GM21447 (cell line): ENCODE measurements around the gene LRWD1.
"Not testable (repeated sequence)": the region's sequence is repeated elsewhere in the genome, so short reads cannot be mapped to it uniquely, and the experiment has no call there.

Source experiments
- ATAC-seq: cut with Tn5 transposase; IDR thresholded peaks from one replicate; pipeline ENCODE4 v1.9.1; 2021; ENCODE audit not compliant: unreplicated experiment

The LRWD1 gene

DNA sequence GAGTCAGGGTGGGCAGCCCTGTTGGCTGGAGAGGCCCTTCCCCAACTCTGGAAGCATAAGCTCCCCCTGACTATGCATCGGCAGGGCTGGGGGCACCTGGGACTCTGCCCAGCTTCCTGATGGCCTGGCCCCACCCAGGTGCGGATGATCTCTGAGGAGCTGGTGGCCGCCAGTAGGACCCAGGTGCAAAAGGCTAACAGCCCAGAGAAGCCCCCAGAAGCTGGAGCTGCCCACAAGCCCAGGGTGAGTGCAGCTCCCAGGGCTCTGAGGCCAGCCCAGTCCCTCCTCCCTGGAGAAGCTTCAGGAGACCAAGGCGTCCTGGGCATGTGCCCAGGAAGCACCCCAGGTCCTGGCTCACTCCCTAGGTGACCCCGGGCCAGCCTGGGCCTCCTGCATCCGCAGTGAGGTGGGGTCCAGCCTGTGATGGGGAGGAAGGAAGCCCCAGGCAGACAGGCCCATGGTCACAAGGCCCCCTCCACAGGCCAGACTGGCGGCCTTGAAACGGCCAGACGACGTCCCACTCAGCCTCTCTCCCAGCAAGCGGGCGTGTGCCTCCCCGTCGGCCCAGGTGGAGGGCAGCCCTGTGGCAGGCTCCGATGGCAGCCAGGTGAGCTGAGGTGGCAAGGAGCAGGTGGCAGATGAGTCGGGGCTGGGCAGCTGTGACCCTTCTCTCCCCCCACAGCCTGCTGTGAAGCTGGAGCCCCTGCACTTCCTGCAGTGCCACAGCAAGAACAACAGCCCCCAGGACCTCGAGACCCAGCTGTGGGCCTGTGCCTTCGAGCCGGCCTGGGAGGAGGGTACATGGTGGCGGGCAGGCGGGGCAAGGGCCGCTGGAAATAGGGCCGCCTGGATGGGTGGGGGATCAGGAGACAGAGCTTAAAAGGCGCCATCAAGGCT lies 3.0 kb downstream of the LRWD1 start:
- ATAC-seq, result no peak

DNA sequence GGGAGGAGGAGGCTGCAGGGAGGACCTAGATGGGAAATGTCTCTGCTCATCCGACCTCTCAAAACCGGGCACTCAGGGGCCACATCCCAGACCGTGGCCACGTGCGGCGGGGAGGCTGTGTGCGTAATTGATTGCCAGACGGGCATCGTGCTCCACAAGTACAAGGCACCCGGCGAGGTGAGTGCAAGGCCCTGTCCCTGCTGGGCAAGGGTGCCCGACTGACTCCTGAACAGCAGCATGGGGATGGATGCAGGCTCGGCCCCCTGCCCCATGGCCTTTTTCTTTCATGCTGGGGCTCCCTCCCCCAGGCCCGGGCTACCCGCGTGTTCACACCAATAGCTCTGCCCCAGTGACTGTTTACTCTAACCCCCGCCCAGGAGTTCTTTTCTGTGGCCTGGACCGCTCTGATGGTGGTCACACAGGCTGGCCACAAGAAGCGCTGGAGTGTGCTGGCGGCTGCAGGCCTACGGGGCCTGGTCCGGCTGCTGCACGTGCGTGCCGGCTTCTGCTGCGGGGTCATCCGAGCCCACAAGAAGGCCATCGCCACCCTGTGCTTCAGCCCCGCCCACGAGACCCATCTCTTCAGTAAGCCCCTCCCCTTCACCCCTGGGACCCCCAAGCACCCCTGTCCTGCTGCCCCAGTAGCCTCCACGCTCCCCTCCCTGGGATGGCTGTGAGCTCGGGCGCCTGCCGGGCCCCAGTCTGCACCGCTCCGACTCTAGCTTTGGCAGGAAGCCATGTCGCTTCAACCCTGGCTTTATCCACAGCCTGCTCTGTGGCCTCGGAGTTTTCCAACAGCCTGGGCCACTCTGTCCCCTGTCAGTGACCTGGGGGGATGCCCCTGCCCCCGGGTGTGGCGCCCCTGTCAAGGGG lies 3.9 kb downstream of the LRWD1 start:
- ATAC-seq, result no peak

DNA sequence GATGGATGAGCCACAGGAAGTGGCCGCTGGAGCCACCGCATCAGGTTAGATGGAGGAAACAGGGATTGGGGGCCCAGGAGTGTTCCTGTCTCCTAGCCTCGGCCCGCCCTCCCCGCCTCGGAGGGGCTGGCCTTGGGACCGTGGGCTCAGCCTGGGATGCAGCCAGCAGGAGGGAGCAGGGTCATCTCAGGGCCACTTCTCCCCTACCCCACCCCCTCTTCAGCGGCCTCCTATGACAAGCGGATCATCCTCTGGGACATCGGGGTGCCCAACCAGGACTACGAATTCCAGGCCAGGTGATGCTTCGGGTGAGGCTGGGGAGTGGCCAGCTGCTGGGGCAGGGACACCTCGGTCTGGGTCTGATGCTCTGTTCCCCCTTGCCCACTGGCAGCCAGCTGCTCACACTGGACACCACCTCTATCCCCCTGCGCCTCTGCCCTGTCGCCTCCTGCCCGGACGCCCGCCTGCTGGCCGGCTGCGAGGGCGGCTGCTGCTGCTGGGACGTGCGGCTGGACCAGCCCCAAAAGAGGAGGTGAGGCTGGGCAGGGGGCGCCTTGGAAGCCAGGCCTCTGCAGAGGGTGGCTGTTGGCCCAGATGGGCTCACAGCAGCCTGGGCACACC lies 4.7 kb downstream of the LRWD1 start:
- ATAC-seq, result no peak

DNA sequence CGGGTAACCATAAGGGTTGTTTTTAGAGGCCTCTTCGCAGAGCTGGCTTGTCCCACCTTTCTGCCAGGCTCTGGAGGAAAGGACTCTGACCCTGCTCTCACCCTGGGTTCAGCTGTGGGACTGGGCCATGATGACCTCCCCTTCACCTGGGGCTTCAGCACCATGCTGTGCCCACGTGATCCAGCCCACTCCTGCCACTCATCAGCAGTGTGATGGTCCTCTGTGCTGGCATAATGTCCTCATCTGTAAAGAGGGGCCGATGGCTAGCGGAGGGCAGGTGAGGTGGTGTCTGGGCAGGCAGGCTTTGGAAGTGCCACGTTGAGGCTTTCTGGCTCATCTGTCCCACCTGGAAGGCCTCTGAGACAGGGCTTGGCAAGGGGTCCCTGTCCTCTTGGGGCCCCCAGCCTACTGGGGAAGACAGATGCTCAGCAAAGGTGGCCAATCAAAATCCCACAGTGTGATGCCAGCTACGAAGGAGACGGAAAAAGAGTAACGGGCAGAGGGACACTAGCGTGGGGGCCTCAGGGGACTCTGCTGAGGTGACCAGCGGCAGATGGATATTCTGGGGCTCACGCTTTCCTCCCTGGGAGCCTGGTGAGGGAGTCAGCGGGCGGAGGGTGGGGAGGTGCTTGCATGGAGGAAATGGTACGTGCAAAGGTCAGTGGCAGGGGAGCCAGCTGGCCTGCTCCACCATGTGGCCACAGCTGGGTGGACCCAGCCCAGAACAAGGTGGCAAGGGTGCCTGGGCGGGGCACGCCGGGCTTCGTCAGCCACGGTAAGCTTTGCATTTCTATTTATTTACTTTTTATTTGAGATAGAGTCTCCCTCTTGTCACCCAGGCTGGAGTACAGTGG lies 5.4 kb downstream of the LRWD1 start:
- ATAC-seq, result no peak

DNA sequence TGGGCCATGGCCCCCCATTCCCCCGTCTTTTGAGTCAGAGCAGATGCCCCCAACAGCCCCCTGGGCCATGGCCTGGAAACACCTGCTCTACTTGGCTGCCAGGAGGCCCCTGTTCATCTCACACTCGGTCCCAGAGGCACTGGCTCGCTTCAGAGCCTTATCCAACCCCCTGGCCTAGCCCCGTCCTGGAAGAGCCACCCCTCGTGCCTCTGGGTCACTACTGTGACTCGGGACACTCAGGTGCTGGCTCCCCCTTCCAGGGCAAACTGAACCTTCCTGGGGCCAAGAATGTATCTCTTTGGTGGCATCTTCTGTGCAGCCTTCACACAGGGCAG lies 7.0 kb downstream of the LRWD1 start:
- ATAC-seq, result no peak

DNA sequence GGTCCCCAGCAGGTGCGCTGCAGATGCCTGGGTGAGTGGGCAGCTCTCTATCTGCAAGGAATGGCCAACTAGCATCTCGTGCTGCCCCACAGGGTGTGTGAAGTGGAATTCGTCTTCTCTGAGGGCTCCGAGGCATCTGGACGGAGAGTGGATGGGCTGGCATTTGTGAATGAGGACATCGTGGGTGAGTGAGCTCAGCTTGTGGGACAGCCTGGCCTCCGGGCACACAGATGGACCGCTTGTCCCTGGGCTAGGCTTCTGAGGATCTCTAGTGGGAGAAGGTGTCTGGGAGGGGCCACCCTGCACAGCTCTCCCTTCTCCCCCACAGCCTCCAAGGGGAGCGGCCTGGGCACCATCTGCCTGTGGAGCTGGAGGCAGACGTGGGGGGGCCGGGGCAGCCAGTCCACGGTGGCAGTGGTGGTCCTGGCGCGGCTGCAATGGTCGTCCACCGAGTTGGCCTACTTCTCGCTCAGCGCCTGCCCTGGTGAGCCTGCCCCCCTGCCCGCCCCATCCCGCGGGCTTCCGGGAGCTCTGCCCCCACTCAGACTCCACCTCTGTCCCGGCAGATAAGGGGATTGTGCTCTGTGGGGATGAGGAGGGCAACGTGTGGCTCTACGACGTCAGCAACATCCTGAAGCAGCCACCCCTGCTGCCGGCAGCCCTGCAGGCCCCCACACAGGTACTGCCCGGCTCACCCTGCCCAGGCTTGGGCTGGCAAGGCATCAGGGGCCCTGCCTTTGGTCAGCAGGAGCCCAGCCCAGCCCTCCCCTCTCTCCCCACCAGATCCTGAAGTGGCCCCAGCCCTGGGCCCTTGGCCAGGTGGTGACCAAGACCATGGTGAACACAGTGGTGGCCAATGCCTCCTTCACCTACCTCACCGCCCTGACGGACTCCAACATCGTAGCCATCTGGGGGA lies 7.6 kb downstream of the LRWD1 start:
- ATAC-seq, result no peak

DNA sequence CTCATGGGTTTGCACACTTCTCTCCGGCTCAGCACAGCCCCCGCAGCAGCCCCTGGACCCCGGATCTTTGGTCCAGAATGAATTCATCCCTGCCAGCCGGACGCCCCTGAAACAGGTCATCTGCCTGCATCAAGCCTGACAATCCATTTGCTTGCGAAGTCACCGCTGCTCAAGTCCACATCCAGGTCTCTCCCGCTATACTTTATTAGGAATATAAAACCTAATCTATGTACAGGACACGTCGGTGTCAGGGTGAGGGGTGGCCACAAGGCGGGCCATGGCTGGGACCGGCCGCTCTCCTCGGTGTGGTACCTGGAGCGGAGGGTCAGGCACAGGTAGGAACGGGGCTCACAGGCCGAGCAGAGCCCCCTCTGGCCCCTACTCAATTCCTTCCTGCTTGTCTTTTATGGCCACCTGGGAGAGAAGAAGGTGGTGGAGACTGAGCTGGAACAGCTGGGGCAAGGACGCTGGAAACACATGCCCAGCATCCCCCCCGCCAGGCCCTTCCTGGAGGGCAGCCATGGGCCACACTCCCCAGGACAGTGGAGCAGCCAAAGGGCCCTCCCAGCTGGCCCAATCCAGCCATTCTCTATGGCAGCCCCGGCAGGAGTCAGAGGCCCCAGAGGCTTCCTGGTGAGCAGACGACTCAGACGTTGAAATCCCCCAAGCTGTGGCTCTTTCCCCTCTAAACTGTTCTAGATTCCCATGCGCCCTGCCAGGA lies 8.6 kb downstream of the LRWD1 start:
- no peak for ATAC-seq

DNA sequence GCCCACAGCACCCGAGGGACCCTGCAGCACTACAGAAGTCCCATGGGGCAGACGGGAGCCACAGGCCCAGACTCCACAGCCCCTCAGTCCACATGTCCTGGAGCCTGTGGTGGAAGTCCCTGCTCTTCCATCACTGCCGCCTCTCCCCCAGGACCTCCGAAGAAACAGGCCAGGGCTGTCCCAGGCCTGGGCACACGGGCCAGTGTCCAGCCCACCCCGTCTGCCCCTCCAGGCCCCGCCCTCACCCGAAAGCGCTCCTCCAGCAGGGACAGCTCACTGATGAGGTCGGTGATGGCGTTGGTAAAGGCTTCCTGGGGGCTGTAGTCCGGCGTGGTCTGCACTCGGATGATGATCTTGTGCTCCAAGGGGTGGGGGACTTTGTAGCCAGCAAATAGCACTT lies 9.3 kb downstream of the LRWD1 start:
- not testable (repeated sequence) for ATAC-seq

DNA sequence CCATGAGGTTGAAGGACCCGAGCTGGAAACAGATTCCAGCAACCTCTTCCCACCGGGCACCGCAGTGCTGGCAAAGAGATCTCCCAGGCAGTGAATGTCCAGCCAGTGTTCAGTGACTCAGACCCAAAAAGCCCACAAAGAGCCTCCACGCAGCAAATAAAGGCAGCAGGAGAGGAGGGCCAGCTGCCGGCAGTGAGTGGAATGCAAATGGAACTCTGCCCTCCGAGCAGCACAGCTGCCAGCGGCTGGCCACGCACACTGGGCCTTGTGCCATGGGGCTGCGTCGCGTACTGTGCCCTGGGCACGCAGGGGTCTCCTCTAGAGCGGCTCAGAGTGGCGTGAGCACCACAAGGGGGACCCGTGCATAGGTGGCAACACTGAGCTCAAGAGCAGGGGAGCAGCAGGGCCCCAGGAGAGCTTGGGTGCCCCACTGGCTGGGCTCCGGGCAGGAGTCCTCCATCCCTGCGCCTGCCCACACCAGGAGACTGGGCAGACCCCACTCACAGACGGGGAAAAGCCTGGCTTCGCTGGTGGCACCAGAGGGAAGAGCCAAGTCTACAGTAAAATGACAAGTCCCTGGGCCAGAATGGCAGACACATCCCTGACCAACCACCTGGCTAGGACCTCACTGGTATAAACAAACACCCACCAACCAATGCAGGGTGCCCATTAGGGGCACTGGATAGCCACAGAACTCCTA lies 10.1 kb downstream of the LRWD1 start:
- not testable (repeated sequence) for ATAC-seq

DNA sequence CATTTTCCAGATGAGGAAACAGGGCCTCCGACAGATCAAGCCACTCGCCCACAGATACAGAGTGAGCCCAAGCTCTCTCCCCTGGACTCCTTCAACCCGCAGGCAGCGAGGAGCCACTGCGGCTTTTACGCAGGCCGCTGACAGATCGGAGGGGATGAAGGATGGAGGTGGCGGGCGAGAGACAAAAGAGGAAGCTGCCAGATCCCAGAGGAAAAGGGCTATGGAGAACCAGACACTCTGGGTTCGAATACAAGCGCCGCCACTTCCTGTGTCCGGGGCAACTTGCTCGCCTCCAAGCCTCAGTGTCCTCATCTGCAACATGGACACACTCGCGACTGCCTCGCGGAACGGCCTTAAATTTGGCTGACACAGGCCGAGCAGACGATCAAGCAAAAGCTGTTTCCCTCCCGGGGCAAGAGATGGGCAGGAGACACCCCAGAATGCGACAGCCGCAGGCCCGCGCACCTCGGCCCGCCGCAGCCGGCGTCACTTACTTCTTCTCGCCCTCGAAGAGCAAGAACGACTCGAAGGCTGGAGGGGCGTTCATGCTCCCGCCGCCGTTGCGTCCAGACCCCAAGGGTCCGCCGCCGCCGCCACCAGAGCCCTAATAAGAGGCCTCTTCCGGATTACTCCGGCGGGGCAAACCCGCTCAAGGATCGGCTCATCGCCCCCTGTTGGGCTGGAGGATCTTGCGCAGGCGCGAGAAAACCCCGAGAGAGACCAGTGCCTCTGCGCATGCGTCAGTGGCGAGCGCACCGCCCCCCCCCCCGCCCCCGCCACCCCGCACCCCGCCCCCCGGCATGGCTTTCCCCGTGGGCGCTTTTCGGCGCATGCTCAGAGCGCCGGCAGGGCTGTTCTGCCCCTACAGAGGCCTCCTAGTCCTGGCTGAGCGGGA lies 13.8 kb downstream of the LRWD1 start, which contains the start of gene POLR2J:
TSS of gene POLR2J (minus strand) at position 609 of the 895 bp plus-strand sequence. CDS start at position 547, 62 bp downstream.
- peak; percentile 83 for ATAC-seq

DNA sequence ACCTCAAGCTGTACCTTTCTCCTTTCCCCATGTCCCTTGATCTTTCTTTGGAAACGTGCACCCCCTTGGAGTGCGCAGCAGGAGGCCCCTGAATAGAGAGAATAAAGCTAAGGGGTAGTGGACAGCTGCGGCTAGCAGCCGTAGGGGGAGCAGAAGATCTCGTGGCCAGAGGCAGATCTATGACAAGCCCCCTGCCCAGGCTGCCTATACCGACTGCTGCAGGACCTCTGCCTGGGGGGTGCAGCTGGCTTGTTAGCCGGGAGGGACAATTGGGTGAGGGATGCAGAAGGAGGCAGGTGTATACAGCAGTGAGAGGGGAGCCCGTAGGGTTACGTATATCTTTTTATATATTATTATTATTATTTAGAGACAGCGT lies 14.4 kb downstream of the LRWD1 start:
- ATAC-seq, result peak; percentile 36

DNA sequence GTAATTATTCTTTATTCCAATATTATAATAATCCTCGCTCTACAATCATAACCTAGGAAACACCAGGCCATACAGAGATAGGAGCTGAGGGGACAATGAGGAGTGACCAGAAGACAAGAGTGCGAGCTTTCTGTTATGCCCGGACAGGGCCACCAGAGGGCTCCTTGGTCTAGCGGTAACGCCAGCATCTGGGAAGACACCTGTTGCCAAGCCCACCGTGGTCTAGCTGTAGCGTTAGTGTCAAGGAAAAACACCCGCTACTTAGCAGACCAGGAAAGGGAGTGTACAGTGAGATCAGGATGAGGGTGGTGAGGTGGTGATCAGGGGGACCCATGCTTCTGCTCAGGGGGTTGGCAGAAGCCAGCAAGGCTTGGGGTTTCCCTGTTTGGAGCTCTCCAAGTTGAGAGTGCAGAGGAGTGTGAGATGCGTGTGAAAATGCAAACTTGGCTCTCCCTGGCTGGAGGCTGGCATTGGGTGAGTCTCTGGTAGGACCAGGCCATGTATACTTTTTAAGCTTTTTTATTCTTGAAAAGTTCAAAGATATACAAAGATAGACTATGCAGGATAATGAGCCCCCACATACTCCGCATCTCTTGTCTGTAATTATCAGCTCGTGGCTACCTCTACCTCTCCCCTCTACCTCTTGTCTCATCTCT lies 15.3 kb downstream of the LRWD1 start:
- ATAC-seq, result not testable (repeated sequence)

DNA sequence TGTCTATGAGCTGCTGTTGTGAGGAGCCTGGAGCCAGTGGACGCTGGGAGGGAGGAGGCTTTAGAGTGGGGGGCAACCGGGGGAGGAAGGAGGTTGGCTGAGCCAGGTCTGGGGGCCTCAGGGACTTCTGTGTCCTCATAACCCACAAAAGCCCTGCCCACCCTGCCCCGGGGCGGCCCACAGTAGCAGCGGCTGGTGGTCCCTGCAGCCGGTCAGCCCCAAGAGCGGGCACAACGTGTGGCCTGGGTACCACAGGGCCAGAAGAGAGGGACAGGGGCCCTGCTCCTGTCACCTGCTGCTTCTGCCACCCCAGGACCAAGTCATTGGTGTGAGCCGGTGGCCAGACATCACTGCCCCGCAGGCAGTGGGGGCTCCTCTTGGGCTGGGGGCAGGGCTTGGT lies 17.2 kb downstream of the LRWD1 start:
- ATAC-seq, result not testable (repeated sequence)

DNA sequence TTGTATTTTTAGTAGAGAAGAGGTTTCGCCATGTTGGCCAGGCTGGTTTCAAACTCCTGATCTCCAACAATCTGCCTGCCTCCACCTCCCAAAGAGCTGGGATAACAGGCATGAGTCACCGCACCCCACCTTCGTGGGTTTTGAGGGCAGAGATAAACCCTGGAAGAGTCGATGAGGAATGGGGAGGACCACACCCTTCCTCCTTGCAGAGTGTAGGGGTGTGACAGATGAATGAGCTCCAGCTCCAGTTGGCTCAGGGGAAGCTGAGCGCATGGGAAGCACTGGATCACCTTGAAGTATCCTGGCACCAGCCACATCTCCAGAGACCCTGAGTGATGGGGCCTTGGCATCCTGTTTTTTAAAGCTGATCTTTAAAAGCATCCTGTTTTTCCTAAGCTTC lies 19.5 kb downstream of the LRWD1 start:
- ATAC-seq, result not testable (repeated sequence)

DNA sequence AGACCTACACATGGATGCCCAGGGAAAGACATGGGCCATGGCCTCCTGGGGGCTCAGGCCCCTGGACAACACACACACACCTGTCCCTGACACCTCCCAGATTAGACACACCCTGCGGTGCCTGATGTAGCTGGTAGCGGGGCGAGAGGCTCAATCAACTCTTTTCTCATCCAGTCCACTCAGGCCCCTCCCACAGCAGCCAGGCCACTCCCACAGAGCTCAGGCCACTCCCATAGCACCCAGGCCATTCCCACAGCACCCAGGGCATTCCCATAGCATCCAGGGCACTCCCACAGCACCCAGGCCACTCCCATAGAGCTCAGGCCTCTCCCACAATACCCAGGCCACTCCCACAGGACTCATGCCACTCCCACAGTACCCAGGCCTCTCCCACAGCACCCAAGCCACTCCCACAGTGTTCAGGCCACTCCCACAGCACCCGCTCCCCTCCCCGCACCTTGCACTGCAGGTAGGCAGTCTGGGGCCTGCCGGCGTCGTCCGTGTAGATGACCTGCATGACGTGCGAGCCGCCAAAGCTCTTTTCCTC lies 25.8 kb downstream of the LRWD1 start:
- peak; percentile 51 for ATAC-seq

DNA sequence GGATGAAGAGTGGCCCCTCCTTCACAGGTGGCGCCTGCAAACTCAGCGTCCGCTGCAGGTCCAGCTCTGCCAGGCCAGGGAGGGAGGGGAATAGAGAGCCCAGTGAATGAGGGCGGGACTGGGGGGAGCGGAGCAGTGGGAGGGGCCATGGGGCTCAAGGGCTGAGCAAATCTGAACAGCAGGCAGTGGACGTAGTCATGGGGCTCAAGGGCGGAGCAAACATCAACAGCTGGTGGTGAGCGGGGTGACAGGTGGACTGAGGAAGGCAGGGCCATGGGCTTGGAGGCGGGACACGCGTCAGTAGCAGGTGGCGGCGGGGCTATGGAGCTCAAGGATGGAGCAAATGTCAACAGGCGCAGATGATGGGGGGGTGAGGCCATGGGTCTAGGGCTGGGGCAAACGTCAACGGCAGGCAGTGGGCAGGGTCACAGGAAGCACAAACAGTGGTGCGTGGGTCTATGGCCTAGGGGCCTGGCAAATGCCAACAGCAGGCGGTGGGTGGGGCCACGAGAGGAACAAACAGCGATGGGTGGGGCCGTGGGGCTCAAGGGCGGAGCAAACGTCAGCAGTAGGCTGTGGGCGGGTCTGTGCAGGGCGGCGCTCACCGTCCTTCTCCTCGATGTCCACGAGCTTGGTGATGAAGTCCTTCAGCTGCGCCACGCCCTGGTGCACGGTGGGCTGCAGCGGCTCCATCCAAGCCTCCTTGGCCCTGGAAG lies 28.6 kb downstream of the LRWD1 start:
- peak; percentile 40 for ATAC-seq
